HepG2 (cell line): ENCODE data around the gene NME7.

Experiments
- CC2D1A ChIP-seq: sonication (generic); formaldehyde crosslinking; IDR thresholded peaks from 2 replicates; pipeline ENCODE4 v1.8.1; 2023; ENCODE audit warnings: mild to moderate bottlenecking, missing genetic modification reagents
- NCOA5 ChIP-seq: sonication (generic); formaldehyde crosslinking; IDR thresholded peaks from 2 replicates; pipeline ENCODE4 v1.4.0; 2020; ENCODE audit warnings: missing genetic modification reagents
- NRL ChIP-seq: sonication (generic); formaldehyde crosslinking; IDR thresholded peaks from 2 replicates; pipeline ENCODE4 v1.5.0; 2020; ENCODE audit warnings: missing genetic modification reagents, mild to moderate bottlenecking, moderate library complexity, borderline replicate concordance
- SRF ChIP-seq: IDR thresholded peaks from 2 replicates; pipeline ENCODE4 v1.6.1; 2011; ENCODE audit warnings: mild to moderate bottlenecking, low read depth, low read length, moderate library complexity
- TAF15 ChIP-seq: fragments of 200-400 bp; formaldehyde crosslinking; IDR thresholded peaks from one replicate; pipeline ENCODE4 v1.6.1; 2018; ENCODE audit warnings: mild to moderate bottlenecking, low read depth, low read length; ENCODE audit not compliant: poor library complexity, severe bottlenecking
- ZNF776 ChIP-seq: sonication (generic); formaldehyde crosslinking; IDR thresholded peaks from 2 replicates; pipeline ENCODE4 v1.4.0; 2020; ENCODE audit warnings: mild to moderate bottlenecking, missing genetic modification reagents
- ZNF780A ChIP-seq: sonication (generic); formaldehyde crosslinking; IDR thresholded peaks from 2 replicates; pipeline ENCODE4 v1.8.0; 2022; ENCODE audit warnings: mild to moderate bottlenecking, missing genetic modification reagents, moderate library complexity
- TF ChIP-seq, protein P1 (sequence below), 2 experiments: sonication (generic) in 1 of 2; formaldehyde crosslinking in 1 of 2; IDR thresholded peaks; 2 replicates each; pipeline versions ENCODE4 v1.5.1 to v1.6.1; 2011 to 2020; ENCODE audit warnings: borderline replicate concordance in 1 of 2, low read depth in 1 of 2, low read length in 1 of 2, mild to moderate bottlenecking in 1 of 2, missing genetic modification reagents in 1 of 2, moderate library complexity in 1 of 2
- TF ChIP-seq, protein P2 (sequence below): sonication (generic); formaldehyde crosslinking; IDR thresholded peaks from 2 replicates; pipeline ENCODE4 v1.4.0; 2020; ENCODE audit warnings: missing genetic modification reagents
- TF ChIP-seq, protein P3 (sequence below): sonication (generic); formaldehyde crosslinking; IDR thresholded peaks from 2 replicates; pipeline ENCODE4 v1.5.0; 2020; ENCODE audit warnings: missing genetic modification reagents

DNA sequence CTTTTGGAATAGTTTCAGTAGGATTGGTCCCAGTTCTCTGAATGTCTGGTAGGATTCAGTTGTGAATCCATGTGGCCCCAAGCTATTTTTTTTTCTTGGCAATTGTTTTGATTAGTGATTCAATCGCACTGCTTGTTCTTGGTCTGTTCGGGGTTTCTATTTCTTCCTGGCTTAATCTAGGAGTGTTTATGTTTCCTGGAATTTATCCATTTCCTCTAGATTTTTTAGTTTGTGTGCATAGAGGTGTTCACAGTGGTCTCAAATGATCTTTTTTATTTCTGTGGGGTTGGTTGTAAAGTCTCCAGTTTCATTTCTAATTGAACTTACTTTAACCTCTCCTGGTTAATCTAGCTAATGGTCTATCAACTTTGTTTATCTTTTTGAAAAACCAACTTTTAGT, 117.6 kb downstream of the NME7 start:
- TF ChIP-seq TAF15 (no peak), SRF (no peak), NCOA5 (no peak), NRL (CRISPR knock-in tag) (no peak), CC2D1A (CRISPR knock-in tag) (no peak), ZNF776 (no peak), ZNF780A (CRISPR knock-in tag) (no peak)
- TF ChIP-seq, protein P1, sequence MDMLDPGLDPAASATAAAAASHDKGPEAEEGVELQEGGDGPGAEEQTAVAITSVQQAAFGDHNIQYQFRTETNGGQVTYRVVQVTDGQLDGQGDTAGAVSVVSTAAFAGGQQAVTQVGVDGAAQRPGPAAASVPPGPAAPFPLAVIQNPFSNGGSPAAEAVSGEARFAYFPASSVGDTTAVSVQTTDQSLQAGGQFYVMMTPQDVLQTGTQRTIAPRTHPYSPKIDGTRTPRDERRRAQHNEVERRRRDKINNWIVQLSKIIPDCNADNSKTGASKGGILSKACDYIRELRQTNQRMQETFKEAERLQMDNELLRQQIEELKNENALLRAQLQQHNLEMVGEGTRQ (IDR thresholded peaks at IDR 0.05; ENCODE audit: low read depth, low read length): no peak
- TF ChIP-seq, protein P1 (CRISPR knock-in tag; IDR thresholded peaks at IDR 0.05; ENCODE audit: borderline replicate concordance): no peak
- TF ChIP-seq, protein P2, sequence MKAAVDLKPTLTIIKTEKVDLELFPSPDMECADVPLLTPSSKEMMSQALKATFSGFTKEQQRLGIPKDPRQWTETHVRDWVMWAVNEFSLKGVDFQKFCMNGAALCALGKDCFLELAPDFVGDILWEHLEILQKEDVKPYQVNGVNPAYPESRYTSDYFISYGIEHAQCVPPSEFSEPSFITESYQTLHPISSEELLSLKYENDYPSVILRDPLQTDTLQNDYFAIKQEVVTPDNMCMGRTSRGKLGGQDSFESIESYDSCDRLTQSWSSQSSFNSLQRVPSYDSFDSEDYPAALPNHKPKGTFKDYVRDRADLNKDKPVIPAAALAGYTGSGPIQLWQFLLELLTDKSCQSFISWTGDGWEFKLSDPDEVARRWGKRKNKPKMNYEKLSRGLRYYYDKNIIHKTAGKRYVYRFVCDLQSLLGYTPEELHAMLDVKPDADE (CRISPR knock-in tag): no peak
- TF ChIP-seq, protein P3, sequence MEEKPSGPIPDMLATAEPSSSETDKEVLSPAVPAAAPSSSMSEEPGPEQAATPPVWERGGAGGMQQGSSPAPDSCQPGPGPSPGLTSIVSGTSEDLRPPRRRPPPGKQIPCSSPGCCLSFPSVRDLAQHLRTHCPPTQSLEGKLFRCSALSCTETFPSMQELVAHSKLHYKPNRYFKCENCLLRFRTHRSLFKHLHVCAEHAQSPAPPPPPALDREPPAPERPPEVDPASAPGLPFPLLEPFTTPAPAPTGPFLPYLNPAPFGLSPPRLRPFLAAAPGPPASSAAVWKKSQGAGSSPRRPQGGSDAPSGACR: no peak
